ENCODE results near the gene MYO15B.

The MYO15B gene

GRCh38 chr17:75603123-75603522 is 15.5 kb downstream of the MYO15B start:
- no peak for DNase-seq (ENCODE audit: low read depth)
- TF ChIP-seq CTCF (IDR thresholded peaks at IDR 0.05; ENCODE audit: insufficient read depth, low read depth, low read length, missing control alignments): no peak
- no peak overlapping the region for H3K4me3 ChIP-seq (ENCODE audit: low read depth, low read length)

DNA sequence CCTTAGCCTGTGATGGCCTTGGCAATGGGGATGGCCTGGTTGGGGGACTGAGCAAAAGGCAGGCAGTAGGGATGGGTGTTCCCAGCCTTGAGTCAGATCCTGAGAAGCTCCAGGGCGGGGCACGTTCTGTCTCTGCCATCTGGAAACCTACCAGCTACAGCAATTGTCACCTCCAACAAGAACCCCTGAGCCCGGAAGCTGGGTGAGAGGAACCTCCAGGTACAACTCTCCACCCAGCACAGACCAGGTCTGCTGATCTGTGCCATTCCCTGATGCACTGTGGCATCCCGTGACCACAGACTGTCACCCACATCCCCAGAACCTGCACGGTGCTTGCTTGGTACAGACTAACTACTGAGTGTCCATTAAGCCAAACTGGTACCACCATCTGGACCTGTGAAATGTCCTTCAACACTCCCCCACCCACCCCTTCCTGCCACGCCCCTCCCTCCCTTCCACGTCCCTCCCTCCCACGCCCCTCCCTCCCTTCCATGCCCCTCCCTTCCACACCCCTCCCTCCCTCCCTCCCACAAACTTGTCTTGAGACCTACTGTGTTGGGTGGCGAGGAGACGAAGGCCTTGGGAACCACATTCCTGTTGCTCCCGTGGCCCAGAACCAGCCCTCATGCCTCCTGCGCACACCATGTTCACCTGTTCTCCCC is 16.6 kb downstream of the MYO15B start:
- no peak for TF ChIP-seq CTCF (IDR thresholded peaks at IDR 0.05; ENCODE audit: insufficient read depth, low read depth, low read length, missing control alignments)
- H3K4me3 ChIP-seq (ENCODE audit: low read depth, low read length): no peak overlapping the region
- DNase-seq (ENCODE audit: low read depth): no peak

- H3K4me3 ChIP-seq (ENCODE audit: low read depth, low read length): no peak overlapping the region
- DNase-seq (ENCODE audit: low read depth): no peak
- no peak for TF ChIP-seq CTCF (IDR thresholded peaks at IDR 0.05; ENCODE audit: insufficient read depth, low read depth, low read length, missing control alignments)
These were observed 18.2 kb downstream of the MYO15B start for GRCh38 chr17:75605790-75606189.

DNA sequence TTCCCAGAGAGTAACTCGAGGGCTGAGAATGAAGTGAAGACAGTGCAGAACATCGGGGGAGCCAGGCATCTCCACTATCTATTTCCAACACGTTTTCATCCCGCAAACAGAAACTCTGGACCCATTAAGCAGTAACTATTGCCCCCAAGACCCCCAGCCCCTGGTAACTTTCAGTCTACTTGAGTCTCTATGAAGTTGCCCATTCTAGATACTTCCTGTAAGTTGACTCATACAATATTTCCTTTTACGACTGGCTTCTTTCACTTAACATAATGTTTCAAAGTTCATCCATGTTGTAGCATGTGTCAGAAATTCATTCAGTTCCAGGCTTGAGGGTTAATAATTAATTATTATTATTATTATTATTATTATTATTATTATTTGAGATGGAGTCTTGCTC is 19.5 kb downstream of the MYO15B start:
- no peak for DNase-seq (ENCODE audit: low read depth)
- no peak overlapping the region for H3K4me3 ChIP-seq (ENCODE audit: low read depth, low read length)
- TF ChIP-seq CTCF (IDR thresholded peaks at IDR 0.05; ENCODE audit: insufficient read depth, low read depth, low read length, missing control alignments): no peak

GRCh38 chr17:75610103-75610984 is 22.7 kb downstream of the MYO15B start:
- H3K4me3 ChIP-seq (ENCODE audit: low read depth, low read length): no peak overlapping the region
- DNase-seq (ENCODE audit: low read depth): no peak
- no peak for TF ChIP-seq CTCF (IDR thresholded peaks at IDR 0.05; ENCODE audit: insufficient read depth, low read depth, low read length, missing control alignments)

GRCh38 chr17:75611851-75612429 is 24.3 kb downstream of the MYO15B start:
- no peak for DNase-seq (ENCODE audit: low read depth)
- no peak for TF ChIP-seq CTCF (IDR thresholded peaks at IDR 0.05; ENCODE audit: insufficient read depth, low read depth, low read length, missing control alignments)
- H3K4me3 ChIP-seq (ENCODE audit: low read depth, low read length): no peak overlapping the region
